ENCODE measurements around the gene RHBG.

DNA sequence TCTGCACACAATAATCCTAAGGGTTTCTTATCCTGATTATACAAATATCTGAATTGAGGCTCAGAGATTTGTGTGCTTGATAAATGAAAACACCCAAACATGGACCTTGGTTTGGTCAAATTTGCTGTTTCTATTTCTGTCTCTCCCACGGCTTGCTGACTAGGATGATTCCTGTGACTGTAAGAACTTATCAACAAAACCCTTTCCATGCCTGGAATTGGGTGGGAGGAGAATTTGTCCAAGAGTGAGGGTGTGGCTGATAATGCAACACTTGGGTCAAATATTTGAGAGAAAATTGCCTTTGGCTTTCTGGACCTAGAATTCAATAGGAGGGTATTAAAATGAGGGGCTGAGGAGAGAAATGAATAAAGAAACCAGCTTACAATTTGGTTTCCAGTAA is 48.0 kb downstream of the RHBG start:
- TF ChIP-seq, protein P1, sequence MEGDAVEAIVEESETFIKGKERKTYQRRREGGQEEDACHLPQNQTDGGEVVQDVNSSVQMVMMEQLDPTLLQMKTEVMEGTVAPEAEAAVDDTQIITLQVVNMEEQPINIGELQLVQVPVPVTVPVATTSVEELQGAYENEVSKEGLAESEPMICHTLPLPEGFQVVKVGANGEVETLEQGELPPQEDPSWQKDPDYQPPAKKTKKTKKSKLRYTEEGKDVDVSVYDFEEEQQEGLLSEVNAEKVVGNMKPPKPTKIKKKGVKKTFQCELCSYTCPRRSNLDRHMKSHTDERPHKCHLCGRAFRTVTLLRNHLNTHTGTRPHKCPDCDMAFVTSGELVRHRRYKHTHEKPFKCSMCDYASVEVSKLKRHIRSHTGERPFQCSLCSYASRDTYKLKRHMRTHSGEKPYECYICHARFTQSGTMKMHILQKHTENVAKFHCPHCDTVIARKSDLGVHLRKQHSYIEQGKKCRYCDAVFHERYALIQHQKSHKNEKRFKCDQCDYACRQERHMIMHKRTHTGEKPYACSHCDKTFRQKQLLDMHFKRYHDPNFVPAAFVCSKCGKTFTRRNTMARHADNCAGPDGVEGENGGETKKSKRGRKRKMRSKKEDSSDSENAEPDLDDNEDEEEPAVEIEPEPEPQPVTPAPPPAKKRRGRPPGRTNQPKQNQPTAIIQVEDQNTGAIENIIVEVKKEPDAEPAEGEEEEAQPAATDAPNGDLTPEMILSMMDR (IDR thresholded peaks at IDR 0.05) = no peak
- no peak for TF ChIP-seq POLR2A (IDR thresholded peaks at IDR 0.05)

Data from prostate gland (tissue), 2 donors.